Kidney (tissue), 14 donors: ENCODE measurements around the gene COG7. TPM values are rescaled to one million over a fixed set of nuclear protein-coding genes. Genes with fewer than 3 reads are reported as not detected.

Experiments used
- DNase-seq, 5 donors: peaks; one replicate each; pipeline ENCODE4 v3.0.0-alpha.2; 2013 to 2020
- FAIRE-seq: peaks from 2 replicates; lab custom pipeline; 2012; peaks lifted over from hg19 to GRCh38; lab: Jason Lieb, UNC
- H3K27ac ChIP-seq, 2 donors: one replicate each; pipeline ENCODE4 v1.7.0; 2013; ENCODE audit warnings: low read depth in 2 of 2, low read length in 2 of 2, inconsistent platforms in 1 of 2
- H3K27me3 ChIP-seq: one replicate; pipeline ENCODE4 v1.7.1; 2013; ENCODE audit warnings: low read length, inconsistent platforms; ENCODE audit not compliant: control insufficient read depth, insufficient read depth
- H3K36me3 ChIP-seq, 3 donors: one replicate each; pipeline versions ENCODE4 v1.7.0 to v1.7.1; 2013; ENCODE audit warnings: low read length in 3 of 3, control low read depth in 1 of 3, inconsistent platforms in 1 of 3; ENCODE audit not compliant: insufficient read depth in 3 of 3, control insufficient read depth in 2 of 3
- H3K4me1 ChIP-seq, 3 donors: one replicate each; pipeline versions ENCODE4 v1.7.0 to v1.7.1; 2013; ENCODE audit warnings: low read length in 3 of 3, inconsistent platforms in 1 of 3, low read depth in 1 of 3; ENCODE audit not compliant: control insufficient read depth in 2 of 3, insufficient read depth in 2 of 3
- H3K4me3 ChIP-seq, 3 donors: one replicate each; pipeline versions ENCODE4 v1.7.0 to v1.8.1; 2013; ENCODE audit warnings: low read length in 3 of 3, control low read depth in 1 of 3, inconsistent platforms in 1 of 3
- H3K9ac ChIP-seq, 3 donors: one replicate each; pipeline versions ENCODE4 v1.7.0 to v1.7.1; 2013; ENCODE audit warnings: low read length in 3 of 3, control low read depth in 1 of 3, inconsistent platforms in 1 of 3
- H3K9me3 ChIP-seq, 3 donors: one replicate each; pipeline versions ENCODE4 v1.7.0 to v1.7.1; 2013; ENCODE audit warnings: low read length in 3 of 3, control low read depth in 1 of 3, inconsistent platforms in 1 of 3; ENCODE audit not compliant: control insufficient read depth in 2 of 3, insufficient read depth in 1 of 3
- CTCF ChIP-seq: IDR thresholded peaks from 3 replicates; pipeline ENCODE4 v1.5.1; 2012; ENCODE audit warnings: mild to moderate bottlenecking, moderate library complexity, borderline replicate concordance; ENCODE audit not compliant: insufficient read depth; ENCODE audit errors: extremely low read depth
- intact Hi-C: fragments of 100-400 bp; cut with DNase I; formaldehyde crosslinking; loops from one replicate; pipeline ENCODE4 v1.11.1; 2022
- polyA plus RNA-seq: library from polyadenylated mRNA; stranded (reverse); fragments of 350-450 nt; fragmentation: Illumina TruSeq; extraction: RNeasy Lipid Tissue Mini Kit (QIAGEN cat#74804); gene quantifications from one replicate; pipeline ENCODE4 v1.2.3, GENCODE V29; 2014; ENCODE audit warnings: low read depth, low replicate concordance; ENCODE audit not compliant: insufficient read depth
- total RNA-seq: library from RNA; stranded (reverse); fragmentation: NEBNext Ultra II Directional; extraction: Animal tissue kit (Norgen Biotek cat#: 25700); gene quantifications from one replicate; pipeline ENCODE4 v1.2.1, GENCODE V29; 2021
- donor health status: control.
- donor health status: control.
- donor health status: control.
- donor health status: control.
- donor health status: control.
- donor health status: DM: yes; HTN: yes; CAD: no.
- donor health status: Normal renal cell carcinoma (clear cell type).

The COG7 gene
- total and polyA plus RNA-seq, 2 donors from 2014 or later, result 25.2 to 27.0 TPM

- no peak for DNase-seq
- no peak overlapping the region for H3K27ac ChIP-seq
- TF ChIP-seq CTCF, result no peak
Observed at GRCh38 chr16:23342083-23342640, 110.8 kb downstream of the COG7 start.

GRCh38 chr16:23339787-23340186, 113.2 kb downstream of the COG7 start:
- no peaks in the 10 kb centered on the region for H3K36me3 ChIP-seq
- intact Hi-C loops, result no loop called here
- H3K4me1 ChIP-seq, result no peaks in the 10 kb centered on the region
- no peak overlapping the region for H3K27ac ChIP-seq
- peaks cover 0 to 5% (median 0%) of the 10 kb centered on the region in 3 donors for H3K9me3 ChIP-seq
- no peak for TF ChIP-seq CTCF
- no peak for FAIRE-seq
- no peaks in the 10 kb centered on the region for H3K27me3 ChIP-seq
- H3K9ac ChIP-seq, result no peak overlapping the region
- DNase-seq, result no peak
- no peak overlapping the region for H3K4me3 ChIP-seq

More at GRCh38 chr16:23342083-23342640, 110.8 kb downstream of the COG7 start:
- Histone ChIP-seq H3K4me1 (no peaks in the 10 kb centered on the region), H3K9ac (no peak overlapping the region), H3K36me3 (no peaks in the 10 kb centered on the region), H3K27me3 (no peaks in the 10 kb centered on the region), H3K9me3 (peaks cover 0 to 5% (median 0%) of the 10 kb centered on the region in 3 donors), H3K4me3 (no peak overlapping the region)
- no peak for FAIRE-seq
- intact Hi-C loops, result no loop called here

Other genes with a start within 250 kb of the COG7 start
- 7.8 TPM for gene SCNN1B, start 150.9 kb downstream of the COG7 start, total RNA-seq
- 62.9 TPM for gene SCNN1B, start 150.9 kb downstream of the COG7 start, polyA plus RNA-seq
- gene GGA2, start 57.3 kb upstream of the COG7 start, total RNA-seq, result 79.9 TPM
- 43.5 TPM for gene GGA2, start 57.3 kb upstream of the COG7 start, polyA plus RNA-seq
- 21.6 TPM for gene EARS2, start 104.2 kb upstream of the COG7 start, total RNA-seq
- gene EARS2, start 104.2 kb upstream of the COG7 start, polyA plus RNA-seq, result 30.4 TPM
- 52.8 TPM for gene UBFD1, start 104.5 kb upstream of the COG7 start, total RNA-seq
- 20.8 TPM for gene UBFD1, start 104.5 kb upstream of the COG7 start, polyA plus RNA-seq
- gene NDUFAB1, start 143.1 kb upstream of the COG7 start, total RNA-seq, result 66.6 TPM
- gene NDUFAB1, start 143.1 kb upstream of the COG7 start, polyA plus RNA-seq, result 374 TPM
- gene PALB2, start 188.1 kb upstream of the COG7 start, total RNA-seq, result 11.7 TPM
- 5.7 TPM for gene PALB2, start 188.1 kb upstream of the COG7 start, polyA plus RNA-seq
- 60.5 TPM for gene DCTN5, start 188.3 kb upstream of the COG7 start, total RNA-seq
- gene DCTN5, start 188.3 kb upstream of the COG7 start, polyA plus RNA-seq, result 36.5 TPM
- gene PLK1, start 225.7 kb upstream of the COG7 start, total RNA-seq, result 2.5 TPM
- 0.71 TPM for gene PLK1, start 225.7 kb upstream of the COG7 start, polyA plus RNA-seq